ENCODE data around the gene RASGRF2.

Gene RASGRF2

GRCh38 chr5:81245871-81246235 lies 285.7 kb downstream of the RASGRF2 start:
- H2BK12ac ChIP-seq (ENCODE audit: low read length) = no peak overlapping the region
- H3K79me1 ChIP-seq (ENCODE audit: low read length) = peaks cover 13% of the 10 kb centered on the region
- H3K79me2 ChIP-seq (ENCODE audit: control insufficient read depth, insufficient read depth, low read length, poor library complexity) = no peaks in the 10 kb centered on the region

GRCh38 chr5:81246697-81247096 lies 286.5 kb downstream of the RASGRF2 start:
- H4K12ac ChIP-seq (ENCODE audit: low read depth, low read length) = no peak overlapping the region
- no peaks in the 10 kb centered on the region for H3K27me3 ChIP-seq (ENCODE audit: insufficient read depth, low read length)
- no peak overlapping the region for H2AFZ ChIP-seq (ENCODE audit: insufficient read depth, low read length, poor library complexity)
- H3K9me3 ChIP-seq (ENCODE audit: insufficient read depth, low read depth, low read length) = no peaks in the 10 kb centered on the region
- H3K79me2 ChIP-seq (ENCODE audit: control insufficient read depth, insufficient read depth, low read length, poor library complexity) = no peaks in the 10 kb centered on the region
- peaks cover 13% of the 10 kb centered on the region for H3K79me1 ChIP-seq (ENCODE audit: low read length)
- H3K27ac ChIP-seq (ENCODE audit: low read depth, low read length) = peak overlapping the region; percentile 67
- H3K4ac ChIP-seq (ENCODE audit: low read depth, low read length) = peak overlapping the region; percentile 31
- H3K23ac ChIP-seq (ENCODE audit: low read length) = no peak overlapping the region
- H2BK120ac ChIP-seq (ENCODE audit: insufficient read depth, low read length, poor library complexity) = peak overlapping the region; percentile 43
- H3K14ac ChIP-seq (ENCODE audit: low read length) = peak overlapping the region; percentile 59
- peak overlapping the region; percentile 69 for H2AK5ac ChIP-seq (ENCODE audit: low read length)
- DNase-seq = no peak
- peak overlapping the region; percentile 68 for H4K91ac ChIP-seq (ENCODE audit: low read depth, low read length)
- no peak overlapping the region for H3K9ac ChIP-seq (ENCODE audit: low read length)
- no peak overlapping the region for H3K4me3 ChIP-seq (ENCODE audit: low read depth, low read length)
- peak overlapping the region; percentile 58 for H3K18ac ChIP-seq (ENCODE audit: low read length)
- peak overlapping the region; percentile 41 for H2BK5ac ChIP-seq (ENCODE audit: low read depth, low read length, poor library complexity)
- H3K4me1 ChIP-seq (ENCODE audit: control insufficient read depth in 1 of 2, insufficient read depth in 2 of 2, low read length in 2 of 2) = peaks cover 27 to 39% of the 10 kb centered on the region in 2 experiments
- H3K4me2 ChIP-seq (ENCODE audit: low read length) = no peak overlapping the region
- no CpG with 5 or more reads among the region's 6 CpGs for WGBS (ENCODE audit: extremely low coverage, insufficient coverage, insufficient read length)
- peaks cover 2 to 5% of the 10 kb centered on the region in 2 experiments for H3K36me3 ChIP-seq (ENCODE audit: control insufficient read depth in 1 of 2, insufficient read depth in 2 of 2, low read length in 2 of 2)
- H4K8ac ChIP-seq (ENCODE audit: low read depth, low read length) = peak overlapping the region; percentile 5
- peak overlapping the region; percentile 78 for H2BK12ac ChIP-seq (ENCODE audit: low read length)

More at GRCh38 chr5:81245871-81246235, 285.7 kb downstream of the RASGRF2 start:
- DNase-seq = peak; percentile 35 to 53
- Histone ChIP-seq H3K36me3 (ENCODE audit: control insufficient read depth in 1 of 2, insufficient read depth in 2 of 2, low read length in 2 of 2) (peaks cover 0 to 5% of the 10 kb centered on the region in 2 experiments), H4K8ac (ENCODE audit: low read depth, low read length) (no peak overlapping the region), H3K9me3 (ENCODE audit: insufficient read depth, low read depth, low read length) (no peaks in the 10 kb centered on the region), H3K4me2 (ENCODE audit: low read length) (peak overlapping the region; percentile 1), H2BK5ac (ENCODE audit: low read depth, low read length, poor library complexity) (peak overlapping the region; percentile 29), H3K4me3 (ENCODE audit: low read depth, low read length) (no peak overlapping the region), H4K91ac (ENCODE audit: low read depth, low read length) (peak overlapping the region; percentile 41), H3K18ac (ENCODE audit: low read length) (no peak overlapping the region), H2AK5ac (ENCODE audit: low read length) (no peak overlapping the region), H3K9ac (ENCODE audit: low read length) (no peak overlapping the region), H3K27ac (ENCODE audit: low read depth, low read length) (peak overlapping the region; percentile 67), H3K4me1 (ENCODE audit: control insufficient read depth in 1 of 2, insufficient read depth in 2 of 2, low read length in 2 of 2) (peaks cover 27 to 41% of the 10 kb centered on the region in 2 experiments), H3K4ac (ENCODE audit: low read depth, low read length) (no peak overlapping the region), H2AFZ (ENCODE audit: insufficient read depth, low read length, poor library complexity) (no peak overlapping the region), H3K14ac (ENCODE audit: low read length) (no peak overlapping the region), H3K23ac (ENCODE audit: low read length) (no peak overlapping the region), H2BK120ac (ENCODE audit: insufficient read depth, low read length, poor library complexity) (no peak overlapping the region), H3K27me3 (ENCODE audit: insufficient read depth, low read length) (no peaks in the 10 kb centered on the region), H4K12ac (ENCODE audit: low read depth, low read length) (no peak overlapping the region)
- no CpG with 5 or more reads among the region's 5 CpGs for WGBS (ENCODE audit: extremely low coverage, insufficient coverage, insufficient read length)

- peak overlapping the region; percentile 21 for H2BK5ac ChIP-seq (ENCODE audit: low read depth, low read length, poor library complexity)
- H2AFZ ChIP-seq (ENCODE audit: insufficient read depth, low read length, poor library complexity) = no peak overlapping the region
- peak overlapping the region; percentile 4 for H4K91ac ChIP-seq (ENCODE audit: low read depth, low read length)
- no peaks in the 10 kb centered on the region for H3K79me2 ChIP-seq (ENCODE audit: control insufficient read depth, insufficient read depth, low read length, poor library complexity)
- H3K27ac ChIP-seq (ENCODE audit: low read depth, low read length) = peak overlapping the region; percentile 67
- H2BK120ac ChIP-seq (ENCODE audit: insufficient read depth, low read length, poor library complexity) = no peak overlapping the region
- no peaks in the 10 kb centered on the region for H3K27me3 ChIP-seq (ENCODE audit: insufficient read depth, low read length)
- H3K4me1 ChIP-seq (ENCODE audit: control insufficient read depth in 1 of 2, insufficient read depth in 2 of 2, low read length in 2 of 2) = peaks cover 24 to 34% of the 10 kb centered on the region in 2 experiments
- H3K79me1 ChIP-seq (ENCODE audit: low read length) = peaks cover 10% of the 10 kb centered on the region
- no peak overlapping the region for H3K14ac ChIP-seq (ENCODE audit: low read length)
- no peak overlapping the region for H4K12ac ChIP-seq (ENCODE audit: low read depth, low read length)
- H2AK5ac ChIP-seq (ENCODE audit: low read length) = no peak overlapping the region
- no peak overlapping the region for H3K18ac ChIP-seq (ENCODE audit: low read length)
- H3K9ac ChIP-seq (ENCODE audit: low read length) = no peak overlapping the region
- no peaks in the 10 kb centered on the region for H3K9me3 ChIP-seq (ENCODE audit: insufficient read depth, low read depth, low read length)
- no peak overlapping the region for H2BK12ac ChIP-seq (ENCODE audit: low read length)
- H3K4me2 ChIP-seq (ENCODE audit: low read length) = no peak overlapping the region
- H3K36me3 ChIP-seq (ENCODE audit: control insufficient read depth in 1 of 2, insufficient read depth in 2 of 2, low read length in 2 of 2) = peaks cover 2 to 7% of the 10 kb centered on the region in 2 experiments
- H3K4ac ChIP-seq (ENCODE audit: low read depth, low read length) = no peak overlapping the region
- DNase-seq = no peak
- H3K4me3 ChIP-seq (ENCODE audit: low read depth, low read length) = no peak overlapping the region
- H3K23ac ChIP-seq (ENCODE audit: low read length) = no peak overlapping the region
- WGBS (ENCODE audit: extremely low coverage, insufficient coverage, insufficient read length) = no CpG with 5 or more reads among the region's 3 CpGs
- peak overlapping the region; percentile 13 for H4K8ac ChIP-seq (ENCODE audit: low read depth, low read length)
Measured at GRCh38 chr5:81247441-81247972, 287.3 kb downstream of the RASGRF2 start.

- Histone ChIP-seq H3K18ac (ENCODE audit: low read length) (no peak overlapping the region), H3K4ac (ENCODE audit: low read depth, low read length) (no peak overlapping the region), H2BK5ac (ENCODE audit: low read depth, low read length, poor library complexity) (no peak overlapping the region), H2BK120ac (ENCODE audit: insufficient read depth, low read length, poor library complexity) (no peak overlapping the region), H4K8ac (ENCODE audit: low read depth, low read length) (no peak overlapping the region), H3K36me3 (ENCODE audit: control insufficient read depth in 1 of 2, insufficient read depth in 2 of 2, low read length in 2 of 2) (peaks cover 6 to 8% of the 10 kb centered on the region in 2 experiments), H4K91ac (ENCODE audit: low read depth, low read length) (no peak overlapping the region), H3K4me2 (ENCODE audit: low read length) (no peak overlapping the region), H3K4me3 (ENCODE audit: low read depth, low read length) (no peak overlapping the region), H3K14ac (ENCODE audit: low read length) (no peak overlapping the region), H3K27ac (ENCODE audit: low read depth, low read length) (no peak overlapping the region), H3K23ac (ENCODE audit: low read length) (no peak overlapping the region), H3K9ac (ENCODE audit: low read length) (no peak overlapping the region), H3K9me3 (ENCODE audit: insufficient read depth, low read depth, low read length) (no peaks in the 10 kb centered on the region), H2BK12ac (ENCODE audit: low read length) (no peak overlapping the region), H2AK5ac (ENCODE audit: low read length) (no peak overlapping the region), H3K4me1 (ENCODE audit: control insufficient read depth in 1 of 2, insufficient read depth in 2 of 2, low read length in 2 of 2) (peaks cover 20 to 30% of the 10 kb centered on the region in 2 experiments), H2AFZ (ENCODE audit: insufficient read depth, low read length, poor library complexity) (no peak overlapping the region), H3K79me1 (ENCODE audit: low read length) (peaks cover 10% of the 10 kb centered on the region), H3K79me2 (ENCODE audit: control insufficient read depth, insufficient read depth, low read length, poor library complexity) (no peaks in the 10 kb centered on the region), H3K27me3 (ENCODE audit: insufficient read depth, low read length) (no peaks in the 10 kb centered on the region), H4K12ac (ENCODE audit: low read depth, low read length) (no peak overlapping the region)
- no peak for DNase-seq
- no CpG with 5 or more reads among the region's 4 CpGs for WGBS (ENCODE audit: extremely low coverage, insufficient coverage, insufficient read length)
Measured at GRCh38 chr5:81249240-81249639, 289.1 kb downstream of the RASGRF2 start.

Data from trophoblast cell (in vitro differentiated cells and primary cell).